GM21528 (cell line): ENCODE data around the gene SF3A2.
A peak's percentile ranks its signal among the peaks of the same experiment; 100 is the strongest.

Experiments used
- ATAC-seq: cut with Tn5 transposase; IDR thresholded peaks from one replicate; pipeline ENCODE4 v1.9.1; 2021; ENCODE audit warnings: mild to moderate bottlenecking, moderate library complexity; ENCODE audit not compliant: unreplicated experiment, low FRiP score

Gene SF3A2

DNA sequence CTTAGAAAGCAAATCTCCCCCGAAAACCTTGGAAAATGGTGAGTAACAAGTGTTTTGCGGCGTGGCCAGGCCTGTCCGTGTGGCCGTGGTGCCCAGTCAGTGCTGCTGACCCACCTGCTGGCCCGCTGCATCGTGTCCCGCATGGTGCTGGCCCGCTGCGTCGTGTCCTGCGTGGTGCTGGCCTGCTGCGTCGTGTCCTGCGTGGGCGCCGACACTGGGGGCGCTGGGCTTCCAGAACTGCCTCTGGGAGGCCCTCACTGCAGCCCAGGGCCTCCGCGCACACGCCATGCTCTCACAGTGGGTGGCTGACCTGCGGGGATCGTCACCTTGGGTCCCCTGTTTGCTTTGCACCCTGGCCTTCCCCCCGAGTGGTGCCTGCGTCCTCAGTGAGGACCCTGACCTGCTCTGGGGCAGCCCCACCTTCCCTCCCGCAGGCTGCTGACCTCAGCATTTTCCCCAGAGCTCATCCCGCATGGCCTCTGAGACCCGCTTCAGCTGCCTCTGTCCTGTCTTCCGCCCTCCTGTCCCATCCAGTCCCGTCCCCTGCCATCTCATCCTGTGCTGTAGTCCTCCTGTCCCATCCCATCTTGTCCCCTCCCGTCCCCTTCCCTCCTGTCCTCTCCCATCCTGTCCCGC lies 11.1 kb upstream of the SF3A2 start:
- no peak for ATAC-seq

DNA sequence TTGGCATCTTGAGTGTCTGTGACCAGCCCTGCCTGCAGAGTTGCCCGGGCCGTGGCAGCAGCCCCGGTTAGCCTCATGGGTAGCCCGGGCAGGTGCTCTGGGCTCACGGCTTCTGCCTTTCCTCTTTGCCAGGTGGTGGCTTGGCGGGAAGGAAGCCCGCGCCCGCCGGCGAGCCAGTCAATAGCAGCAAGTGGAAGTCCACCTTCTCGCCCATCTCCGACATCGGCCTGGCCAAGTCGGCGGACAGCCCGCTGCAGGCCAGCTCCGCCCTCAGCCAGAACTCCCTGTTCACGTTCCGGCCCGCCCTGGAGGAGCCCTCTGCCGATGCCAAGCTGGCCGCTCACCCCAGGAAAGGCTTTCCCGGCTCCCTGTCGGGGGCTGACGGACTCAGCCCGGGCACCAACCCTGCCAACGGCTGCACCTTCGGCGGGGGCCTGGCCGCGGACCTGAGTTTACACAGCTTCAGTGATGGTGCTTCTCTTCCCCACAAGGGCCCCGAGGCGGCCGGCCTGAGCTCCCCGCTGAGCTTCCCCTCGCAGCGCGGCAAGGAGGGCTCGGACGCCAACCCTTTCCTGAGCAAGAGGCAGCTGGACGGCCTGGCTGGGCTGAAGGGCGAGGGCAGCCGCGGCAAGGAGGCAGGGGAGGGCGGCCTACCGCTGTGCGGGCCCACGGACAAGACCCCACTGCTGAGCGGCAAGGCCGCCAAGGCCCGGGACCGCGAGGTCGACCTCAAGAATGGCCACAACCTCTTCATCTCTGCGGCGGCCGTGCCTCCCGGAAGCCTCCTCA lies 10.4 kb upstream of the SF3A2 start:
- no peak for ATAC-seq

DNA sequence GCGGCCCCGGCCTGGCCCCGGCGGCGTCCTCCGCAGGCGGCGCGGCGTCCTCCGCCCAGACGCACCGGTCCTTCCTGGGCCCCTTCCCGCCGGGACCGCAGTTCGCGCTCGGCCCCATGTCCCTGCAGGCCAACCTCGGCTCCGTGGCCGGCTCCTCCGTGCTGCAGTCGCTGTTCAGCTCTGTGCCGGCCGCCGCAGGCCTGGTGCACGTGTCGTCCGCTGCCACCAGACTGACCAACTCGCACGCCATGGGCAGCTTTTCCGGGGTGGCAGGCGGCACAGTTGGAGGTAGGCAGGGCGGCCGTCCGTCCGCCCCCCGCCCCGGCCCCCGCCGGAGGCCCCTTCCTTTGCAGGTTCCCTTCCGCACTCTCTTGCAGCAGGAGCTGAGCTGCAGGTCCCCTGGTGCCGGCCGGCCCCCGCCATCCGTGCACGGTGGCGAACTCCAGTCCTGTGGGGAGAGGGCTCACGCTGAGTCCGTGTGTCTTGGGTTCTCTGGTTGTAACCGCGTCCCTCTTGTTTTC lies 9.7 kb upstream of the SF3A2 start:
- no peak for ATAC-seq

DNA sequence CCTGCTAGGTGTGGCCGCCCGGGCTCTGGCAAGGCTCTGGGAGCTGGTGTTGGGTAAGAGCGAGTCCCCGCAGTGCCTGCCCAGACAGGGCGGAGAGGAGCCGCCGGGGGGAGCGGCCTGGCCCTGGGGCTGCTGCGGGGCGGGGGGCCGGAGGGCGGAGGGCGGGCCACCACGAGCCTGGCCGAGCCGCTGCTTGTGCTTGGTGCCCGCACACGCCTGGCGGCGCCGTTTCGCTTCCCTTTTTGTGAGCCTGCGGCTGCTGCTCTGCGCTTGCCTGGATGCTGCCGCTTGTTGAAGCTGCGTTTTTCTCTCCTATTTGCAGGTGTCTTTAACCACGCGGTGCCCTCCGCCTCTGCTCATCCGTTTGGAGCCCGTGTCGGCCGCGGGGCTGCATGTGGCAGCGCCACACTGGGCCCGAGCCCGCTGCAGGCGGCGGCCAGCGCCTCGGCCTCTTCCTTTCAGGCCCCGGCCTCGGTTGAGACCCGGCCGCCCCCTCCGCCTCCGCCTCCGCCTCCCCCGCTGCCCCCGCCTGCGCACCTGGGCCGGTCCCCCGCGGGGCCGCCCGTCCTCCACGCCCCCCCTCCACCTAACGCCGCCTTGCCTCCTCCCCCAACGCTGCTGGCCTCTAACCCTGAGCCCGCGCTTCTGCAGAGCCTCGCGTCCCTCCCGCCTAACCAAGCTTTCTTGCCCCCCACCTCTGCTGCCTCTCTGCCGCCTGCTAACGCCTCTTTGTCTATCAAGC lies 9.0 kb upstream of the SF3A2 start:
- ATAC-seq: no peak

DNA sequence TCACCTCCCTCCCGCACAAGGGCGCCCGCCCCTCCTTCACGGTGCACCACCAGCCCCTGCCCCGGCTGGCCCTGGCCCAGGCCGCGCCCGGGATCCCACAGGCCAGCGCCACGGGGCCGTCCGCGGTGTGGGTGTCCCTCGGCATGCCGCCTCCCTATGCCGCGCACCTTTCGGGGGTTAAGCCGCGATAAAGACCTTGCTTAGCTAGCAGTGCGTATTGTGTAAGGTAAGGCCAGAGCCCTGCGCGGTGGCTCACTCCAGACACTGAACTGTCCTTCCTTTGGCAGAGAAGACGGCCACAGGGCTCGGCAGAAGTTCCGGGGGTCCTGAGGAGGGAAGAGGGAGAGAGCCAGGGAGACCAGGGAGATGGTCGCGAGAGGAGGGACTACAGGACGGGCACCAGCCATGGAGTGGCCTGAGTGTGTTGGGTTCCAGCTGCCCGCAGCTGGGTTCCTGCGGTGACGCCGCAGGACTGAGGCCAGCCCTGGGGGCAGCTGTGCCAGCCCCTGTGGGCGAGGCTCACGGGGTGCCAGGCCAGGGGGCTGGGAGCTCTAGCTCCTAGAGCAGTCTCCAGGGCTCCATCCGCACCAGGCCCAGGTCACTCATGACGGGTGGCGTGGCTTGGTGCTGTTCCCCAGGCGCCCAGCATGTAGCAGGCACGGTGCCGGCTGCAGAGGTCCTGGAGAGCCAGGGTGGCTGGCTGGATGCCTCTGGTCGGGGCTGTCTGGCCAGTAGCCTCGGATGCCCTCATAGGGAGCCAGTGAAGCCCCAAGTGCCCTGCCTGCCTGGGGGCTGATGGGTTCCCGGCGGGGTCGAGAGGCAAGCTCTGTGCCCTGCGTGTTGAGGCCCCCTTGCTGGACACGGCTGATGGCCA lies 8.2 kb upstream of the SF3A2 start:
- no peak for ATAC-seq

DNA sequence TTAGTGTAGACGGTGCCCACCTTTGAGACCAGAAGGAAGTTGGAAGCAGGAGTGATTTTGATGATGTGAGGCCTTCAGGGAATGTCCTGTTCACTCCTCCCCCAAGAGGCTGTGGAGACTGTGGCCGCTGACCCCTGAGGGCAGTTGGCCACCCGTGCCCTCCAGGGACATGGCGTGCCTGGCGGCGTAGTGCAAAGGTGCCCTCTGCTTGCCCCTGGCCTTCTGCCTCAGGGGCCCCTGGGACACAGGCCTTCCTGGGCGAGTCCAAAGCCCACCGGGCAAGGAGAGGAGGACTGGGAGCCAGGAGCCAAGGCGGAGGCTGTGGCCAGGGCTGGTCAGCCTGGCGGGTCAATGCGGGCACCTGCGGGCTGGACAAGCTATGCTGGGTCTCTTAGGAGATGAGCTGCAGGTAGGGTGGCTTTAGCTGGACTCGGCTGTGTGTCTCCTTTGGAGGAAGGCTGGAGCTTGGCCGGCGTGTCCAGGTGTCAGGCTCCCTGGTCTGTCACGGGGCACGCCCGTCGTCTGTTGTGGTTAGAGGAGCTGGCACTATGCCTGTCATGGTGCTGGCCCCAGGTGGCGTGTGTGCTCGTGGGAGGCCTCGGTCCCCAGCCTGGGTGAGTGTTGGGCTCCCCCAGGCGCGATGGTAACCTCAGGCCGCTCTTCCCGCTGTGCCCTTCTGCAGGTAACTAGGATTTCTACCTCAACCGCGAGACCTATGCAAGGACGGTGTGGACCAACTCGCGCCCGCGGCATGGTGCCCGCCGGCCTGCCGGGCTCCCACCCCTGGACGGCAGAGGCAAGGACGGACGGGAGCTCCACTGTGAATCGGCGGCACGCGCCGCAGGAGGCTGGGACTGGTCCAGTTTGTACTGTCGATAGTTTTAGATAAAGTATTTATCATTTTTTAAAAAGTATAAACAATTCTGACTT lies 7.3 kb upstream of the SF3A2 start:
- ATAC-seq: no peak

DNA sequence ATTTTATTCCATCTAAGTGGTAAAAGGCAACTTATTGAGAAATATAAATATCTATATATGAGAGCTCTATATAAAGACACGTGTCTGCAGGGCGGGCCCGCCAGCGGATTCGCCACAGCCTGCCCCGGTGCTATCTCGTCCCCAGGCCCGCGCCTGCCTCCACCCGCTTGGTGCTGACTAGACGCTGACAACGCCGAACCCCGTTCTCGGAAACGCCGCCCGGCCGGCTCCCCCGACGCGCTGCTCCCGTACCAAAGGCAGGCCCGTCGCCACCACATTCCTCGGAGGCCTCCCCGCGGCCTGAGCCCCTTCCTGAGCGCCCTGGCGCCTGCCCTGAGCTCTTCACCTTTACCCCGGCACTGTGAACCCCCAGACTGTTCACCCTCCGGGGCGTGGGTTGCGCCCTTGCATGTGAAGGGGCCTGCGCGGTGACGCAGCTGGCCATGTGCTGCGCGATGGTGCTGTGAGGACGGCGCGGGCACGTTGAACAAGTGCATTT lies 6.5 kb upstream of the SF3A2 start:
- ATAC-seq: no peak

DNA sequence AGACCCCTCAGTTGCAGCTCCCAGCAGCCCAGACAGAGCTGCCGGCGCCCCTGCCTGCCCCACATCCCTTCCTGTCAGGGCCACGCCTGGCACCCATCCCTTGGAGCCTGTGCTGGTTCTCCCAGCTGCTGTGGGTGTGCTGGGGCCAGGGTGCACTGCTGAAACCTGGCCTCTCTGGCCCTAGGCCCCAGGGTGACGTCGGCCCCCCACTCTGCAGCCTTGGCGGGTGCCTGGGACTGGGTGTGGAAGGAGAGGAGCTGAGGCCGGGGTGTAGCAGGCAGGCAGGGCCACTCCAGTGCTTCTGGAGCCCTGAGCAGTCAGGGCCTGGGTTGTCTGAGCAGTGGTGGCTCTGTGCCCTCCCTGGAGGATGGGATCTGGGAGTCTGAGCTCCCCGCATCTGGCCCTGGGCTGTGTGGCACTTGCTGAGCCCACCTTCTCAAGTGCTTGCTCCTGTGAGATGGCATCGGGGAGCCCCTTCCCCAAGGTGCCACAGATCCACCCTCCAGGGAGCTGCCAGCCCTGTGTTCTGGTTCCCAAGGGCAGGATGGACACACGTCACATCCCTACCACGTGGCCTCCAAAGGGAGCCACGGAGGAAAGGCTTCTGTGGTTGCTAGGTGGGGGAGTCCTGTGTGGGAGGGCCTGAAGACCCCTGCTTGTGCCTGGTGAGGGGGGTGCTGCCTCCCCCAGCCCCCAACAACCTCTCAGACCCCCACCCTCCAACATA lies 5.7 kb upstream of the SF3A2 start:
- no peak for ATAC-seq

DNA sequence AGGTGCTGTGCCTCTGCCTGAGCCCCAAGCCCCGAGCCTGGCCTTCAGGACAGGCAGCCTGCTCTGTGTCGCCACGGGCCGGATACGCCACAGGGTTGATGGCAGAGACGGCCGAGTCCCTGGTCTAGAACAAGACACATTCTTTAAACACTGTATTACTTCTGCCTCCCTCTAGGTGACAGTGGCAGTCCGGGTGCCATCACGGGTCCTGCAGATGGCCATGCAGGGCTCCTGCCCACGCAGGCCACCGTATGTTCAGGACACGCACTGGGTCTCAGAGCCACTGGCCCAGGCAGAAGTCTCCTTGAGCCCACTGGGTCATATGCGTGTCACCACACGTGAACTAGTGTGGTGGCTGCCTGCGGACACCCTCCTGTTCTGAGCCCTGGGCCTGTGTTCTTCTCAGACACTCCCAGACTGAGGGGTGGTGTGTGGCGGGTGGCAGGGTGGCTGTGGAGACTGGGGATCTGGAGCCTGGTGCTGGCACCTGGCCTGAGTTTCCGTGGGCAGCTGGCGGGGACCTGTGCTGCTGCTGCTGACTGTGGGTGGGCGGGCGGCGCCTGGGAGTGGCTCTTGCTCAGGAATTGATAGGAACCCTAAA lies 4.9 kb upstream of the SF3A2 start:
- ATAC-seq: no peak

DNA sequence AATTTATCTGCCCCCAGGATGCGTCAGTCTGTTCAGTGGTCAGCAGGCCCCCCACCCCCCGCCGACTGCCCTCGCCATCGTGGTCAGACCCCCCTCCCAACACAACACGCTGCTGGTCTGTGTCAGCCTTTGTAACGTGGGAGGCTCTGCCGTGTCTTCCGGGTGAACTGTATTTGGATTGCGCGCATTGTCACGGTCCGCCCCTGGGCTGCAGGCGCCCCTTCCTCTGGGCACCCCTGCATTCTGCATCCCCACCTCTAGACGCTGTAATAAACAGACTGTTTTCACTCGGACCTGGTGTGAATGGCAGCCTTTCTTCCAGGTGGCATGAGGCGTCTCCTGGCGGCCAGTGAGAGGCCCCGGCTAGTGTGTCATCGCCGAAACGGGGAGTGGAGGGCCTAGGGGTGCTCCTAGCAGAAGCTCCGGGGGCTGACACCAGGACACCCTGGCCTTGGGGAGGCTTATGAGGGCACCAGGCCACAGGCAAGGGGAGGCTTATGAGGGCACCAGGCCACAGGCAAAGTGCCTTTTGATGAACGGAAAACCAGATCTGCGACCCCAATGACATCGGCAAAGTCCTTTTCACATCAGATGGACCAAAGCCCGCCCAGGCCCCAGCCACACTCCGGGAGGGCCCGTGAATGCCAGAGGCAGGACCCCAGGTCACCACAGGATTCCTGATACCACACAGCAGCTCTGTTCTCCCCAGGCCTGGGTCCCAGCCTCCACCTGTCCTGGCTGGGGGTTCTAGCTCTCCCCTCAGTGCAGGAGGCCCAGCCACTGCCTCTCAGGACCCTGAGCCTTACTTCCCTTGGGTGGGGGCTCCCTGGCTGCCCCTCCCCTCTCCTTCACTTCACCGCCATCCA lies 4.1 kb upstream of the SF3A2 start:
- no peak for ATAC-seq

DNA sequence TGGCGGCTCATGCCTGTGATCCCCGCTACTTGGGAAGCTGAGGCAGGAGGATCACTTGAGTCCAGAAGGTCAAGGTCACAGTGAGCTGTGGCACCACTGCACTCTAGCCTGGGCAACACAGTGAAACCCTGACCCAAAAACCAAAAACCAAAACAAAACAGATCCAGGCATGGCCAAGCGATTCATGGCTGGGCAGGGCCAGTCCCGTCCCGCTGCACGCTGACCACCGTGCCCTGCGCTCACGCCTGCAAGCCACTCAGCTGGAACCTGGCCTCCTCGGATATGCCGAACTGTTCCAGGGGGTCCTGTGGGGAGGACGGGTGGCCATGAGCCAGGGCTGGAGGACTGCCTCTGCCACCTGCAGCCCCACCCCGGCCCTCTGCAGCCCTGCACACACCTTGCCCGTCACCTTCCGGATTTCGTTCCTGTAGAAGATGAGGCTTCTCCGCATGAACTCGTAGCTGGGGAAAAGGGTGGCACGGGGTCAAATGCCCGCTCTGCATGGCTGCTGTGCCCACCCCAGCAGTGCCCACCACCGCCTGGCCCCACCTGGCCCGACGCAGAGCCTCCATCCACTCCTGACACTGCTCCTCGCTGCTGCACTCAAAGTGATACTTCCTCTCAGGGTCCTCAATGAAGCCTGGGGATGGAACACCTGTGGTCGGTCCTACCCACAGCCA lies 2.9 kb upstream of the SF3A2 start:
- ATAC-seq: no peak

DNA sequence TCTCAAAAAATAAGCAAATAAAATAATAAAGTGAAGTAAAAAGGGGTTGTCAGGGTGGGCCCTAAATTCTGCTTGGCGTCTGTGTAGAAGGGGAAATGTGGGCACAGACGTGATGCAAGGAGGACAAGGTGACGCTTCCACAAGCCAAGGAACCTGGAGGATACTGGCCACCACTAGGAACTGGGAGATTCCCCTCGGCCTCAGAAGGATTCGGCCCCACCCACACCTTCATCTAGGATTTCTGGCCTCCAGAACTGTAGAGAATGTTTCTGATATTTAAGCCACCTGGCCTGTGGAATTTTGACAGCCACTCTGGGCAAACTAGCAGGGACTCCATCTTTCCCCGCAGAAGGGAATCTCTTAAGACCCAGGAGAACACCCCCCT lies 1.6 kb upstream of the SF3A2 start:
- no peak for ATAC-seq

DNA sequence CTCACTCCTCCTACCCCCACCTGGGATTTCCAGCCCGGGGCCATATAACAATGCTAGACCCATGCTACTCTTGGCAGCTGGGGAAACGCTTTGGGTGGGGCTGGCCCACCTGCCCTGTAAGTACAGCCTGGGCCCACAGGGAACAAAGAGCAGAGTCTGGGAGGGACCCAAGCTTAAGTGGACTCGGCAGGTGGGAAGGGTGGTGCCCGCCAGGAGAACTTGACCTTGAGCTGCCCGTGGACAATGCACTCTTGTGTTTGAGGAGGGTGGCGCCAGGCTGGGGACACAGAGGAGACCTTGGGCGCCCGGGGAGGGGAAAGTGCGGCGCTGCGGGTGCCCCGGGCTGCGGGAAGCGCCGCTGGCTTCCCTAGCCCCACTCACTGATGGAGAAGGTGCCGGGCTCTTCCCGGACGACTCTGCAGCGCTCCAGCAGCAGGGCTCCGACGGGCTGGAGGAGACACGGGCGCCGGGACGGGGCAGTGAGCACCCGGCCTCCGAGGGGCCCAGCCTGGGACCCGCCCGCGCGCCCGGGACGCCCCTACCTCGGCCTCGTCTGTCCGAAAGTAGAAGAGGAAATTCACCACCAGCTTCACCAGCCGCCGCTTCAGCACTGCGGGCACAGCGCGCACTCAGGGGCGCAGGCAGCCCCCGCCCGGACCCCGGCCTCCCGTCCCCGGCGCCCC lies 1.1 kb upstream of the SF3A2 start:
- ATAC-seq: peak; percentile 24

DNA sequence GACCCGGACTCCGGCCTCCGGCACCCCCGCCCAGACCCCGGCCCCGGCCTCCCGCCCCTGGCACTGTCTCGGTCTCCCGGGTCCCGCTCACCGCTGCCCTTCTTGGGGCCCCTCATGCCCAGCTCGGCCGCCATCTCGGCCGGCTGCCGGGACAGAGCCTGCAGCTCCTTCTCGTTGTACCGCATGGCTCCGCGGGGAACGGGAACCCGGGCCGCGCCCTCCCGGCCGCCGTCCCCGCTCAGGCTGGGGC lies 635 bp upstream of the SF3A2 start:
- no peak for ATAC-seq

DNA sequence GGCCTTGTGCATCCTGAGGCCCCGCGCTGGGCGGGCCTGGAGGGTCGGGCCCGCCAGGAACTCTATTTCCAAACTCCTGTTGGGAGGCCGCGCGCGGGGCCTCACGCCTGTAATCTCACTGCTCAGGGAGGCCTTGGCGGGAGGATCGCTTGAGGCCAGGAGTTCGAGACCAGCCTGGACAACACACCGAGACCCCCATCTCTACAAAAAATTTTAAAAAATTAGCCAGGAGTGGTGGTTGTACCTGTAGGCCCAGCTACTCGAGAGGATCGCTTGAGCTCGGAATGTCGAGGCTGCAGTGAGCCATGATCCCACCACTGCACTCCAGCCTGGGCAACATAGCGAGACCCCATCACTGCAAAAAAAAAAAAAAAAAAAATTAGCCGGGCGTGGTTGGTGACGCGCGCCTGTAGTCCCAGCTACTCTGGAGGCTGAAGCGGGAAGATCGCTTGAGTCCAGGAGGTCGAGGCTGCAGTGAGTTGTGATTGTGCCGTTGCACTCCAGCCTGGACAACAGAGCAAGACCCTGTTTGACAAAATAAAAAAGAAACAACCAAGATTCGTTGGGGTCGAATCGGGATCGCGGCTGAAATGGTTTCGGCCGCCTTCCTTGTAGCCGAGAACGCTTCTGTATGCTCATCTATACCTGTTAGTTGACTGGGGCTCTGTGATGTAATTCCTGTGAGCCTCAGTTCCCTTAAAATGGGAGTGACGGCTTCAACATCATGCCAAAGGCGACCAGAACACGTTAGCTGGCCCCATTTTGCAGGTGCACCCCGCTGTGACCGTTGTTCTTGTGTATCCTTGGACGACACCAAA lies 636 bp downstream of the SF3A2 start:
- no peak for ATAC-seq

DNA sequence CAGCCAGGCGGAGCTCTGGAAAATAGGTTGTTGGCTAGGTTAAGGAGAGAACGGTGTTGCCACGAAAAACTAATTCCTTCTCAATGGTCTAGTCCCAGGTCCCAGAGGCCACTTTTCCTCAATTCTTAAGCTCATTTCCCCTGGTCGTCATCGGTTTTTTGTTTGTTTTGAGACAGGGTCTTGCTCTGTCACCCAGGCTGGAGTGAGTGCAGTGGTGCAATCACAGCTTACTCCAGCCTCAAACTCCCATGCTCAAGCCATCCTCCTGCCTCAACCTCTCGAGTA lies 1.2 kb downstream of the SF3A2 start:
- ATAC-seq: no peak
